Naive B cell (primary cell): ENCODE results near the gene AKR1E2. TPM values are rescaled to one million over a fixed set of nuclear protein-coding genes. Genes with fewer than 3 reads are reported as not detected.
A peak's percentile ranks its signal among the peaks of the same experiment; 100 is the strongest.
"Not testable (repeated sequence)": the region's sequence is repeated elsewhere in the genome, so short reads cannot be mapped to it uniquely, and the experiment has no call there.

Experiments
- ATAC-seq, 2 donors: fragments of 150-1000 bp; cut with Tn5 transposase; 2 replicates each; pipeline ENCODE4 v1.10.0; 2021; ENCODE audit warnings: low read depth in 2 of 2, mild to moderate bottlenecking in 2 of 2, moderate library complexity in 2 of 2
- DNase-seq: peaks from one replicate; pipeline ENCODE4 v3.0.0; 2022
- H3K27ac Mint-ChIP-seq, 6 donors: one replicate each; pipeline ENCODE4 v1.8.0; 2020 to 2022; ENCODE audit warnings: mild to moderate bottlenecking in 6 of 6, mixed read lengths in 6 of 6, moderate library complexity in 5 of 6, inconsistent platforms in 2 of 6
- H3K27me3 Mint-ChIP-seq, 3 donors: one replicate each; pipeline ENCODE4 v1.8.0; 2021 to 2022; ENCODE audit warnings: mixed read lengths in 3 of 3, mild to moderate bottlenecking in 1 of 3
- H3K36me3 Mint-ChIP-seq, 2 donors: one replicate each; pipeline ENCODE4 v1.8.0; 2020 to 2022; ENCODE audit warnings: mixed read lengths in 2 of 2, inconsistent platforms in 1 of 2, mild to moderate bottlenecking in 1 of 2
- H3K4me1 Mint-ChIP-seq, 3 donors: one replicate each; pipeline ENCODE4 v1.8.0; 2020 to 2022; ENCODE audit warnings: mixed read lengths in 3 of 3, inconsistent platforms in 1 of 3, mild to moderate bottlenecking in 1 of 3, moderate library complexity in 1 of 3
- H3K4me3 Mint-ChIP-seq, 8 donors: one replicate each; pipeline ENCODE4 v1.8.0; 2020 to 2022; ENCODE audit warnings: mild to moderate bottlenecking in 8 of 8, mixed read lengths in 8 of 8, moderate library complexity in 8 of 8, inconsistent platforms in 2 of 8
- H3K9me3 Mint-ChIP-seq, 7 donors: one replicate each; pipeline ENCODE4 v1.8.0; 2020 to 2022; ENCODE audit warnings: mixed read lengths in 7 of 7, mild to moderate bottlenecking in 5 of 7, inconsistent platforms in 2 of 7, moderate library complexity in 1 of 7
- polyA plus RNA-seq, 6 donors: library from polyadenylated mRNA; unstranded; fragments of 300-500 nt; fragmentation: Illumina TruSeq; gene quantifications; one replicate each; pipeline ENCODE4 v1.2.3, GENCODE V29; 2021; ENCODE audit warnings: low read depth in 6 of 6

Gene AKR1E2
- polyA plus RNA-seq, 6 donors from 2014 or later = not detected

GRCh38 chr10:4802711-4803487 lies 23.1 kb upstream of the AKR1E2 start:
- Mint-ChIP-seq H3K27ac (no peak overlapping the region), H3K27me3 (peaks cover under 1 to 5% (median 2%) of the 10 kb centered on the region in 3 donors), H3K4me3 (no peak overlapping the region), H3K4me1 (peaks cover 0 to 5% (median under 1%) of the 10 kb centered on the region in 3 donors), H3K9me3 (peaks cover 0 to 3% (median 0%) of the 10 kb centered on the region in 7 donors), H3K36me3 (no peaks in the 10 kb centered on the region)
- ATAC-seq (no peak), DNase-seq (no peak)

GRCh38 chr10:4803822-4804221 lies 22.2 kb upstream of the AKR1E2 start:
- no peak for ATAC-seq
- H3K27ac Mint-ChIP-seq = no peak overlapping the region
- H3K4me1 Mint-ChIP-seq = peaks cover 4 to 12% (median 8%) of the 10 kb centered on the region in 3 donors
- H3K9me3 Mint-ChIP-seq = peaks cover 0 to 3% (median 0%) of the 10 kb centered on the region in 7 donors
- DNase-seq = no peak
- H3K4me3 Mint-ChIP-seq = no peak overlapping the region
- peaks cover 0 to 5% (median 0%) of the 10 kb centered on the region in 3 donors for H3K27me3 Mint-ChIP-seq
- H3K36me3 Mint-ChIP-seq = no peaks in the 10 kb centered on the region

- DNase-seq = no peak
- peaks cover 0 to 3% (median 0%) of the 10 kb centered on the region in 7 donors for H3K9me3 Mint-ChIP-seq
- H3K36me3 Mint-ChIP-seq = no peaks in the 10 kb centered on the region
- H3K27me3 Mint-ChIP-seq = peaks cover 0 to 5% (median 0%) of the 10 kb centered on the region in 3 donors
- H3K4me3 Mint-ChIP-seq = no peak overlapping the region
- ATAC-seq = no peak
- H3K27ac Mint-ChIP-seq = no peak overlapping the region
- H3K4me1 Mint-ChIP-seq = peaks cover 4 to 12% (median 8%) of the 10 kb centered on the region in 3 donors
These were observed 21.5 kb upstream of the AKR1E2 start for GRCh38 chr10:4804465-4804864.

GRCh38 chr10:4806534-4806933 lies 19.5 kb upstream of the AKR1E2 start:
- ATAC-seq = no peak

GRCh38 chr10:4807761-4808507 lies 18.1 kb upstream of the AKR1E2 start:
- Mint-ChIP-seq H3K27ac (no peak overlapping the region), H3K9me3 (peaks cover 0 to 3% (median 0%) of the 10 kb centered on the region in 7 donors), H3K4me3 (peak overlapping the region in 2 of 8 donors; percentile 24 to 36), H3K4me1 (peaks cover 4 to 12% (median 8%) of the 10 kb centered on the region in 3 donors), H3K27me3 (peaks cover 0 to 5% (median 0%) of the 10 kb centered on the region in 3 donors), H3K36me3 (no peaks in the 10 kb centered on the region)
- no peak for DNase-seq
- no peak for ATAC-seq

More at GRCh38 chr10:4806534-4806933, 19.5 kb upstream of the AKR1E2 start:
- Mint-ChIP-seq H3K27ac (no peak overlapping the region), H3K4me3 (no peak overlapping the region), H3K36me3 (no peaks in the 10 kb centered on the region), H3K27me3 (peaks cover 0 to 5% (median 0%) of the 10 kb centered on the region in 3 donors), H3K4me1 (peaks cover 4 to 12% (median 8%) of the 10 kb centered on the region in 3 donors), H3K9me3 (peaks cover 0 to 3% (median 0%) of the 10 kb centered on the region in 7 donors)
- no peak for DNase-seq

GRCh38 chr10:4809156-4809555 lies 16.9 kb upstream of the AKR1E2 start:
- H3K9me3 Mint-ChIP-seq = peaks cover 0 to 3% (median 0%) of the 10 kb centered on the region in 7 donors
- no peak overlapping the region for H3K27ac Mint-ChIP-seq
- H3K36me3 Mint-ChIP-seq = no peaks in the 10 kb centered on the region
- no peaks in the 10 kb centered on the region for H3K27me3 Mint-ChIP-seq
- ATAC-seq (no peak), DNase-seq (no peak)
- H3K4me1 Mint-ChIP-seq = peaks cover 4 to 12% (median 8%) of the 10 kb centered on the region in 3 donors
- no peak overlapping the region for H3K4me3 Mint-ChIP-seq

GRCh38 chr10:4810092-4810491 lies 15.9 kb upstream of the AKR1E2 start:
- Mint-ChIP-seq H3K4me3 (no peak overlapping the region), H3K27me3 (no peaks in the 10 kb centered on the region), H3K36me3 (no peaks in the 10 kb centered on the region), H3K4me1 (peaks cover 4 to 12% (median 8%) of the 10 kb centered on the region in 3 donors), H3K9me3 (peaks cover 0 to 3% (median 0%) of the 10 kb centered on the region in 7 donors), H3K27ac (peak overlapping the region in 1 of 6 donors; percentile 20)
- DNase-seq (no peak), ATAC-seq (no peak)

GRCh38 chr10:4812046-4812445 lies 14.0 kb upstream of the AKR1E2 start:
- Mint-ChIP-seq H3K36me3 (no peaks in the 10 kb centered on the region), H3K4me3 (no peak overlapping the region), H3K4me1 (peaks cover 4 to 12% (median 8%) of the 10 kb centered on the region in 3 donors), H3K27ac (no peak overlapping the region), H3K9me3 (peaks cover 0 to 4% (median 0%) of the 10 kb centered on the region in 7 donors), H3K27me3 (peaks cover 0 to 5% (median 0%) of the 10 kb centered on the region in 3 donors)
- DNase-seq (no peak), ATAC-seq (no peak)

- Mint-ChIP-seq H3K27ac (no peak overlapping the region), H3K27me3 (peaks cover 0 to 6% (median 0%) of the 10 kb centered on the region in 3 donors), H3K4me1 (peaks cover 4 to 6% (median 5%) of the 10 kb centered on the region in 3 donors), H3K9me3 (peaks cover 0 to 4% (median 0%) of the 10 kb centered on the region in 7 donors), H3K4me3 (no peak overlapping the region), H3K36me3 (no peaks in the 10 kb centered on the region)
- DNase-seq = no peak
- ATAC-seq = no peak
These were observed 13.0 kb upstream of the AKR1E2 start for GRCh38 chr10:4813023-4813422.

- Mint-ChIP-seq H3K36me3 (no peaks in the 10 kb centered on the region), H3K27me3 (peaks cover 0 to 6% (median 0%) of the 10 kb centered on the region in 3 donors), H3K4me3 (no peak overlapping the region), H3K9me3 (peaks cover 0 to 4% (median 0%) of the 10 kb centered on the region in 7 donors), H3K4me1 (peaks cover under 1% of the 10 kb centered on the region in 3 donors), H3K27ac (no peak overlapping the region)
- DNase-seq = no peak
- ATAC-seq = no peak
These were observed 12.5 kb upstream of the AKR1E2 start for GRCh38 chr10:4813496-4813895.

GRCh38 chr10:4815646-4816180 lies 10.3 kb upstream of the AKR1E2 start:
- H3K36me3 Mint-ChIP-seq, H3K4me1 Mint-ChIP-seq, H3K27ac Mint-ChIP-seq, H3K4me3 Mint-ChIP-seq, DNase-seq, ATAC-seq, H3K9me3 Mint-ChIP-seq: not testable (repeated sequence)
- peaks cover 8 to 19% (median 9%) of the 10 kb centered on the region in 3 donors for H3K27me3 Mint-ChIP-seq

- no peak for ATAC-seq
- no peak overlapping the region for H3K27ac Mint-ChIP-seq
- peaks cover 20 to 30% (median 22%) of the 10 kb centered on the region in 3 donors for H3K27me3 Mint-ChIP-seq
- DNase-seq = no peak
- no peak overlapping the region for H3K4me3 Mint-ChIP-seq
- H3K36me3 Mint-ChIP-seq = no peaks in the 10 kb centered on the region
- H3K9me3 Mint-ChIP-seq = peaks cover 0 to 4% (median 0%) of the 10 kb centered on the region in 7 donors
- no peaks in the 10 kb centered on the region for H3K4me1 Mint-ChIP-seq
These were observed 9.0 kb upstream of the AKR1E2 start for GRCh38 chr10:4816966-4817365.

- no peak for ATAC-seq
- Mint-ChIP-seq H3K36me3 (no peaks in the 10 kb centered on the region), H3K27me3 (peaks cover 36 to 45% (median 36%) of the 10 kb centered on the region in 3 donors), H3K9me3 (peaks cover 0 to 4% (median 0%) of the 10 kb centered on the region in 7 donors), H3K4me3 (no peak overlapping the region), H3K4me1 (no peaks in the 10 kb centered on the region), H3K27ac (no peak overlapping the region)
- DNase-seq = no peak
These were observed 6.9 kb upstream of the AKR1E2 start for GRCh38 chr10:4819067-4819466.
